GM12873 (cell line): Measurements from ENCODE around the gene RNLS.

Source experiments
- CTCF ChIP-seq: IDR thresholded peaks from 2 replicates; pipeline ENCODE4 v1.5.1; 2012; ENCODE audit warnings: low read depth, mild to moderate bottlenecking, moderate library complexity, low read length, control low read depth; ENCODE audit not compliant: insufficient read depth; ENCODE audit errors: missing control alignments

Gene RNLS

GRCh38 chr10:88583584-88583957 lies 453 bp upstream of the RNLS start:
- TF ChIP-seq CTCF: no peak

- no peak for TF ChIP-seq CTCF
Observed at GRCh38 chr10:88582411-88582805, 710 bp downstream of the RNLS start.

- TF ChIP-seq CTCF: peak; percentile 36
Observed at GRCh38 chr10:88565072-88565471, 18.0 kb downstream of the RNLS start.

GRCh38 chr10:88562152-88562551 lies 21.0 kb downstream of the RNLS start:
- TF ChIP-seq CTCF: no peak

GRCh38 chr10:88557658-88558057 lies 25.5 kb downstream of the RNLS start:
- TF ChIP-seq CTCF: no peak

- no peak for TF ChIP-seq CTCF
Observed at GRCh38 chr10:88557256-88557655, 25.9 kb downstream of the RNLS start.

- no peak for TF ChIP-seq CTCF
Observed at GRCh38 chr10:88555190-88555908, 27.8 kb downstream of the RNLS start.
